HG02981 (cell line): ENCODE measurements around the gene CDH22.

Experiments
- ATAC-seq: cut with Tn5 transposase; IDR thresholded peaks from one replicate; pipeline ENCODE4 v1.9.1; 2021; ENCODE audit warnings: mild to moderate bottlenecking, moderate library complexity; ENCODE audit not compliant: unreplicated experiment

The CDH22 gene

DNA sequence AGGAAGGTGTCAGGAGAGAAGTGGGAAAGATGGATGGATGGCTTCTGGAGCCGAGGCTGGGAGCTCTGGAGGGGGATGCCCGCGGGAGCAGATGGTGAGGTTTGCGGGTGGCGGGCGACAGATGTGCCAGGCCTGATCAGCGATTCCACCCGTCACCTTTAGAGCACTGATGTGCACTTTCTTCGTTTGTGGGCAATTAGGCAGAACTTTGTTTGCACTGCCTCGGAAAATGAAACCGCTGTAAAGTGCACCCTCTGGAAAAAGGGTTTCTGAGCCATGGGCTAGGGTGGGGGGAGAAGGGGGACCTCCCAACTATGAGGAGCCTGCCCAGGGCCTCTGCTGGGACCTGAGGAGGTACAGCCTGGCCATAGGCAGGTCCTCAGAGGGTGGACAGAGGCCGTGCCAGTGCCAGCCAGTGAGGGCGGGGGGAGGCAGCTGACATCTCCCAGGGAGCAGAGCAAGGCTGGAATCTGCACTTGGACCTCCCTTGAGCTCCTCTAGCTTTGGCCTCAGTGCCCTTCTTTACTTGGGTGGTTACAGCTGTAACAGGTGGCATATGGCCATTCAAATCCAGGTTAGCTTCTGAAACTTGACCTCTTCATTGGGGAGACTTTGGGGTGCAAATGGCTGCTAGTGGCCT is 131.4 kb downstream of the CDH22 start:
- no peak for ATAC-seq

DNA sequence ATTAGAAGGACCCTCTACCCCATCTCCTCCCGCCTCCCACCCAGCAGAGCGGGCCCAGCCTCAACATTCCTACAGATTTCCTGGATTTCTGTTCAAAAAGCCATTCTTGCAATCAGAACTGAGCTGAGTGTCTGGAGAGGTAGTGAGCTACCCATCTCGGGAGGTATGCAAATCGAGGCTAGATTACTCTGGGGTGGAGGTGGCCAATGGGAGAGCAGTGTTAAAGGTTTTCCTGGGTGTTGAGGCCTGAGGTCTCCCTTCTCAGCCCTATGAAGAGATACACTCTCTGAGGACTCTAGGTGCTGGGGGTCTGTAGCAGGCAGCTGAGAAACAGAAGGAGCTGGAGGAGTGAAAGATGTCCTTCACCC is 133.2 kb downstream of the CDH22 start:
- no peak for ATAC-seq

DNA sequence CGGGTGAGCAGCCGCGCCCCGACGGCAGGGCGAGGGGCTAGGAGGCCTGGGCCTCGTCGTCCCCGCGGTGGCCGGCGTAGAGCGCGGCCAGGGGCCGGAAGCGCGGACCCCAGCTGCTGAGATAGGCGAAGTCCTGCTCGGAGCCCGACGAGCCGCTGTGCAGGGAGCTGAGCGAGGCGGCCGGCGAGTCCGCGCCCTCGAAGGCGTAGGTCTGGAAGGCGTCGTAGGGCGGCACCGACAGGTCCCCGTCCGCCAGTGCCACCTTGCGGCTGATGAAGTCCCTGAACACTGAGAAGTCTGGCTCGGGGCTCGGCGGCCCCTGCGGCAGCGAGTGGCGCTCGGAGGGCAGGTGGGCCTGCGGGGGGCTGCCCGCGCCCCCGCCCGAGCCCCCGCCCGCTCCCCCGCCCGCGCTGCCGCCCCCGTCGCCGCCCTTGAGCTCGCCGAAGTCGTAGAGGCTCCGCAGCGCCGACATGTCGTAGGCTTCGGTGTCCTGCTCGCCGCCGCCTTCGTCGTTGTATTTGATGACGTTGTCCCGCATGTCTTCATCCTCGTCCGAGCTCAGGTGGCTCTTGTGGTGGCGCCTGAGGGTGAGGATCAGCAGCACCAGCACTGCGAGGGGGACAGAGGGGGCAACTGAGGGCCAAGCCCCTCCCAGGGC is 133.7 kb downstream of the CDH22 start:
- no peak for ATAC-seq

DNA sequence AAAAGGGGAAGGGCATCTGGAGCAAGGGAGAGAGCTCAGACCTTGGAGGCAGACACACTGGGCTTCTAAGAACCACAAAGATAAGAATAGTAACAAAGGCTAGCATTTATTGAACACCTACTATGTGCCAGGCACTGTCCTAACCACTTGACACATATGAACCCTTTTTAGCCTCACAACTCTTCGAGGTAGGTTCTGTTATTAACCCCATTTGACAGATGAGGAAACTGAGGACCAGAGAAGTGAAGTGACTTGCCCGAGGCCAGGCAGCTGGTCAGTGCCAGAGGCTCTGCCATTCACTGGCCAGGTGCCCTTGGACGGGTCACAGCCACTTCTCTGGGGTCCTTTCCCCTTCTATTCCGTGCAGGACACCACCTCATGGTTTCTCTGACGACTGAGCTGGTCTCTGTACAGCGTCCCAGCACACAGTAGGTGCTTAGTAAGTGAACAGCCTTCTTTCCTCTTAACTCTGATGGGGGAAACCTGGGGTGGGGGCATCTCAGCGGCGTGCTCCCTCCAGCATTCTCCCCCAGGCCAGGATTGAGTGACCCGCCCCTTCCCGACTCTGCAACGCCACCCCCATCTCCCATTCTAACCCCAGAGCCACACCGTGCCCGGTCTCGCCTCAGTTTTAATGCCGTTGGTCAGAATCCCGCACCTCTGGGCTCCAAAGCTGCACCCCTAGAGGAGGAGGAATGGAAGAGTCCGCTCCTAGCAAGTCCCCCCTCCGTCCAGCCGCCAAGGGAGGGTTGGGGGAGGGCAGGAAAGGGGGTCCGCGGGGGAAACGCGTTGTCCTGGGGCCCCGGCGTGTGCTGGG is 134.4 kb downstream of the CDH22 start:
- ATAC-seq = no peak

DNA sequence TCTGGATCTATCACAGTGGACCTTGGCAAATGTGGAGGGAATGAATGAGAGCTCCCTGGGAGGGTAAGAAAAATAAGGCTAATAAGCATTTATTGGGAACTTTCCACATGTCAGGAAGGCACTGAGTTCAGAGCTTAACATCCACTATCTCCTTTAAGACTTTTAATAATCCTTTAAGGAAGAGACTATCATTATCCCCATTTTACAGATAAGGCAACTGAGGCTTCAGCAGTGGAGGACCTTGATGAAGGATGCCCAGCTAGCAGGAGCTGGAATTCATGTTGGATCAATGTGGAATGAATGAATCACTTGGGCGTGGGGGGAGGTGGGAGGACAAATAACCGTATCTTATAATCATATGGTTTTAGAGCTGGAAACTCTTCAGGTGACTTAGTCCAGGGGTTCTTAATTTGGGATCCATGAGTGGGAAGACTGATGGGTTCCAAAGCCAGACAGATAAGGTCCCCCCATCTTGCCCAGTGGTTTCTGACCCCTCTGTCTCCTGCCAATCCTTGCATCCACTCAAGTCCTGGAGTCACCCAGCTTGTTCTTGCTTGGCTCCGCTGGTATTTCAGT is 135.2 kb downstream of the CDH22 start:
- no peak for ATAC-seq

DNA sequence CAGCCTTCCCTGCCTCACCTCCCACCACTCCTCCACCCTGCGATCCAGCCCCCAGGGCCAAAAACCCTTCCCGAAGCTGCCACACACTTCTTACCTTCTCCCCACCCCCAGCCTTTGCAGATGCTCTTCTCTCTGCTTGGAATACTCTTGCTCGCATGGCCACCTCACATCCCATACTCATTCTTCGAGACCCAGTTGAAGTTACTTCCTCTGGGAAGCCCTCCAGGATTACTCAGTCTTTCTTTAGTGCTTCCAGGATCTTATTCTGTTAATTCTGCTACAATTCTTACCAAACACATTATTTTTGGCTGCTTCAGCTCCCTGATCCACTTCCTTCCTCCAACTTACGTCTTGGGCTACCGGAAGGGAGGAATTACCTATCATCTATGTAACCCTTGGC is 135.8 kb downstream of the CDH22 start:
- no peak for ATAC-seq

DNA sequence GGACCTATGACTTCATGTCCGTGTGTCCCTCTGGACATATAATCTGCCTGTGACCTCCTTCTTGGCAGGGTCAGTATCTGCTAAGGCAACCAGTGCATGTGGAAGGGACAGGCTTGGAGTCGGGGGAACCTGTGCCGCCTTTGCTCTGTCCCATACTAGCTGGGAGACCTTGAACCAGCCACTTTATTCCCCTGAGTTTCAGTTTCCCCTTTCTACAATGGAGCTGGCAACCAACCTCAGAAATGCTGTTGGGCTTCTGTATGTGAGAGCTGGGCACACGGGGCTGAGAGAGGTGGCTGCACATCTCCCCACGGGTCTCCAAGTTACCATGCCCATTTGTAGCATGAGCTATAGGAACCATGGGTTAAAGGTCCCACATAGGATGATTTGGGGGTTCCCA is 136.4 kb downstream of the CDH22 start:
- no peak for ATAC-seq

DNA sequence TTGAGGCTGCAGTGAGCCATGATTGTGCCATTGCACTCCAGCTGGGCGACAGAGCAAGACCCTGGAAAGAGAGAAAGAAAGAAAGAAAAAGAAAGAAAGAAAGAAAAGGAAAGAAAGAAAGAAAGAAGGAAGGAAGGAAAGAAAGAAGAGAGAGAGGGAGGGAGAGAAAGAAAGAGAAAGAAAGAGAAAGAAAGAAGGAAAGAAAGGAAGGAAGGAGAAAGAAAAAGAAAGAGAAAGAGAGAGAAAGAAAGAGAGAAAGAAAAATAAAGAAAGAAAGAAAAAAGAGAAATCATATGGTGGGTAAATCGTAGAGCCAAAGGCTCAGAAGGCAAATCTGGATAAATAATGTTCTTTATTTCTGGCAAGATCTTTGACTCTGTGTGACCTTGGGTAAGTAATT is 136.8 kb downstream of the CDH22 start:
- ATAC-seq = no peak

DNA sequence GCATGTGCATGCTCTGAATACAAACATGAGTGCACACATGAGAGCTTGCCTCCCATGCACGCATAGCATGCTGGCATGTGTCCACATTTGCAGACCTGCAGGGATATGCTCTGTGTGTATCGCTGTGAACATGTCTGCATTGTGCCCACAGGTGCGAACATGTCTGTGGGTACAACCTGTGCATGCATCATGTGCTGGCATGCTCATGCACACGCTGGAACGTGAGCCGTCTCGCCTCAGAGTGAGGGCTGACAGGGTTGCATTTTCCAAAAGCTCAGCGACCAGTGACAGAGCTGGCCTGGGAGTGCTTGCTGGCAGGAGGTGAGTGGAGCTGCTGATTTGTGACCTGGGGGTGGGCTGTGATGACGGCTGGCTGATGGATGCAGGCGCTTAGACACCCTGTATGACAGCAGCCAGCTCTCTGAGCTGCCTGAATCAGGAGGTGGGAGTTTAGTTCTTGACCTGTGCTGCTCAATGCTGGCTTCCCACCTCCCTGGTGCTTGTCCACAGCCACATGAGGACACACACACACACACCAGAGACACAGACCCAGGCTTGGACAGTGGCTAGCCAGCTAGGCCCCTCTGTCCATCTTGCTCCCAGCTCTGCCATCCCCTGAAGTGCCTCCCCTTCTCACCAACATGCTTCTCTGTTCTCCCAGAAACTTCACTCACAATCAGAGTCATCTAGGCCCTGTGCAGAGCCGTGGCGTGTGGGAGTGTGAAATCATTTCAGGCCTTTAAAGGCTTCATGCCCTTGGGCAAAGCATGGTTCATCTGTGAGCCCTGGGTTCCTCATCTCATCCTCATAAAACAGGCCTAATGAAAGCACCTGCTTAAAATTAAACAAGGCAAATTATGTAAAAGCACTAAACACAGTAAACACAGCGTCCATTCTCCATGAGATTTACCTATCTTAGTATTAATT is 138.8 kb downstream of the CDH22 start:
- no peak for ATAC-seq

DNA sequence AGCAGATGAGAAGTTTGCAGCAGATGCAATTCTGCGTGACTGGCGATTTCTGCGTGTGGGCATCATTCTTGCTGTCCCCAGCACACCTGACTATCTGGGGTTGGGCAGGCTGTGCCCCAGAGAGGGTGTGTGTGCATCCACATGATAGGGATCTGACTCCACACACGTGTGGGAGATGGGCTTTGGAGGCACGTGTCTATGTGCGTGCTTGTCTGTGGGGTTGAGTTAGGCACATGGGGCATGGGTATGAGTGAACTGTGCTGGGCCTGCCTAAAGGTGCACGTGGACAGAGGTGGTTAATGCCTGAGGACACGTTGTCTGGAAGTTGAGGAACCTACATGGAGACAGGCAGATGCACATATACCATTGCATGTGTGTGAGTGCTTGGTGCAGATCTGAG is 139.9 kb downstream of the CDH22 start:
- no peak for ATAC-seq

DNA sequence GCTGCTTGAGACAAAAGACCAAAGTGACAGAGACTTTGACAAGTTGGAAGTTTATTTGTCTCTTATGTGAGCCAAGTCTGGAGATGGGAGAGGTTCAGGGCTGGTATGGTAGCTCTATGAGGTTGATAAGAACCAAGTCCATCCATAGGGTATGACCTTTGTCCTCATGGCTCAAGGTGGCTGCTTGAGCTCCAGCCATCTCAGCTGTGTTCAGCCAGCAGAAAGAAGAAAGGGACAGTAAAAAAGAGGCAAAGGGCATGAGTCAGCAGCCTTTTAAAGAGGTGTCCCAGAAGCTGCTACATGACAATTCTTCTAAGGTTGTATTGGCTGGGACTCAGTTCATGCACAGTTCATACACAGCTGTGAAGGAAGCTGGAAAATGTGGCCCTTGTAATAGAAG is 141.2 kb downstream of the CDH22 start:
- ATAC-seq = no peak

DNA sequence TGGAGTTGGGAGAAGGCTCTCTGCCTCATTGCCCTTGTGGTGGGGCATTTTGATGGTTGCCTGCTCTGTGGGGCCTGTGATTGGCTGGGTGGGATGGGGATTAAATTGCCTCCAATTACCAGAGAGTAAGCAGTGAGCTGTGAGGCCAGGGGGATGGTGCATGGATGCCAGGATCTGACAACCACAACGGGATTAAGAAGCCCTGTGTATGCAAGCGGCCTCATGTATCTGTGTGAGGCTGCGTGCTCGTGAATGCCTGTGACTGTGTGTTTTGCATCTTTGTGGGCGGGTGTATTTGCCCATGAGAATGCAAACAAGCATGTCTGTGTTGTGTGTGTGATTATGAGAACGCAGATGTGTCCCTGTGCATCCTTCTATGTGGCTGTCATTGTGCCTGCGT is 144.0 kb downstream of the CDH22 start:
- no peak for ATAC-seq

DNA sequence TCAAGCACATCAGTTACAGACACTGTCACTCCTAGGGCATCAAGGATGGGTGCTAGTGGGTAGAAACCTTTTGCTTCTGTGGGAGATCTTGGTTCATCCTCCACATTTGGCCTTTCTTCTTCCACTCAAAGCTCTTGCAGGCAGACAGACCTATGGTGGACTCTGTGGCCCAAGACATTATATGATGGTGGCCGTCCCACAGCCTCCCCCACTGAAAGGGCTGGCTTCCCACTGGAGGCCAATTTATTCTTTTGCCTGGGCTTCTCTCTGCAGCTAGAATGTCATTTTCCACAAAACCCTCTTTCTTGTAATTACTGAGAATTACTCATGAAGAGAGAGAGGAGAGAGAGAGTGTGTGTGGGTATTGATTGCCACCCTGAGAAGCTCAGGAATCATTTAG is 146.4 kb downstream of the CDH22 start:
- no peak for ATAC-seq

DNA sequence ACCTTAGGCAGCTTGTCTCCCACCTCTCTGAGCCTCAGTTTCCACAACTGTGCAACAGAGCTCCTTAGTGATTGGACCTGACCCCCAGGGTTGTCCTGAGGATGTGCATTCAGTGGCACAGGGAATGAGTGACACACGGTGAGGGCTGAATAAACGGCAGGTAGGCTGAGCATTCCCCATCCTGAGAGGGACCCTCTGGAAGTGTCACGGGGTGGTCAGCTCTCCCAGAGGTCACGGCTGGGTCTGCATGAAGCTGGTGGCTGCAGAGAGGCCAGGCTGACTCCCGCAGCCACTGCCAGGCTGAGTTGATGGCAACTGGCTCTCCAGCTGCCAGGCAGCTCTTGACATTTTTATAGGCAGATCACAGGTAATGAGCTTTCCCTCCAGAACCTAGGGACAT is 147.6 kb downstream of the CDH22 start:
- no peak for ATAC-seq

DNA sequence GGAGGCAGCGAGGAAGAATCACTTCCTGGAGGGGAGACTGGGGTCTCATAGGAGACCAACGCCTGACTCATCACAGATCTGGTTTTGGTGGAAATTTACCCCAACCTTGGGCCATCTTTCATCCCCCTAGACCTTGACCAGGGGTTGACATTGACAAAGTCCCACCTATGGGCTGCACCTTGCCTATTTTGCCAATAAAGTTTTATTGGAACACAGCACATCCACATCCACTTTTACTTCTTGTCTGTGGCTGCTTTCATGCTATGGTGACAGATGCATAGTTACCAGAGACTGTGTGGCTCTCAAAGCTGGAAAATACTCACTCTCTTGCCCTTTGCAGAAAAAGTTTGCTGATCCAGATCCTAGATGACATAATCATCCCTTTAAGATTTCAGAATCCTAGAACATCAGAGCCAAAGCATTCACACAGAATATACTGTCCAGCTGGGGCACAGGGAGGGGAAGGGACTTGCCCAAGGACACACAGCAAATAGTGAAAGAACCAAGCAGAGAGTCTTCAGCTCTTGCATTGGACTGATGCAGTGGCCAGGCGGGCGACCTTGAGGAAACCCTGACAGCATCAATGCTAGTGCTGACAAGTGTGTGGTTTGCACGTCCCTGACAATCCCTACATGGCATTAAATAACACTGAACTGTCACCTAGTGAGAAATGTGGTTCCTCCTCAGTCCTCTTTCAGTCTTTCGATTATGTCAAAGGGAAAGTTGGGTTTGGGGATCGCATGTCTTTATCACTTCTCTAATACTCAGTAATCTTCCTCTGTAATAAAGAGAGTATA is 149.0 kb downstream of the CDH22 start:
- ATAC-seq = no peak

DNA sequence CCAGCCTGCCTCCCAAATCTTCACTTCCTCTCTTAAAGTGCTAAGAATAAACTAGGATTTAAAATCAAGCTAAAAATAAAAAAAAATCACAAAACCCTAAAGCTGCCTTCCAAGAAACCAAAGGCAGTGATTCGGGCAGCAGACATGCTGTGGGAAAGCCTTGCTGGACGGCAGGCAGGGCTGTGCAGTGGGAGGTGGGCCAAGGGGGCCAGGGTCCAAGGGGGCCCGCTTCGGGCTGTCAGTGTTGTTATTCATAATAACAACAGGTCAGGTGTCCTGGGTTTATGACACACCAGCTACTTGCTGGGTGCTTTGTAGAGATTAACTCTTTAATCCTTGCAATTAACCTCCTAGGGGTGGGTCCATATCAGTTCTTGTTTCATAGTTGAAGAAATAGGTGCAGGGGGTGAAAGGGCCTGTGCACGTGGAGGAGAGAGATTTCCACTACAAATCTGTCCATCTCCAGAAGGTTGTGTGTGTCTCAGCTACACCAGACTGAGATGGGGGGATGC is 149.8 kb downstream of the CDH22 start:
- ATAC-seq = no peak

DNA sequence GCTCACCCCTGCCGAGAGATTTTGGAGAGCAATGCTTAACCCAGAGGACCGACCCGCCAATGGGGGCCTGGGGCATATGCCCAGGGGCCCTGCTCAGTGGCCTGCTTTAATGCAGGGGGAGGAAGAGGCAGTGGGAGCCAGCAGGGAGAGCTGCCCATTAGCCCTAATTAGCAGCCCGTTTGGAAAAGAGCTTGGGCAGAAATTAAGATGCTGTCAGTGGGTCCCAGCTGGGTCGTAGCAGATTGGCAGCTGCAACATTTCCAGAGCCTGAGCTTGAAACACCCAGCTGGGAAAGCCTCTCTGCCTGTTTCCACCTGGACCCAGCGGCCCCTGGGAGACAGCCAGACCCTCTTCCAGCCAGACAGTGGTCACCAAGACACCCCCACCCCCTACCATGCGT is 150.7 kb downstream of the CDH22 start:
- no peak for ATAC-seq

DNA sequence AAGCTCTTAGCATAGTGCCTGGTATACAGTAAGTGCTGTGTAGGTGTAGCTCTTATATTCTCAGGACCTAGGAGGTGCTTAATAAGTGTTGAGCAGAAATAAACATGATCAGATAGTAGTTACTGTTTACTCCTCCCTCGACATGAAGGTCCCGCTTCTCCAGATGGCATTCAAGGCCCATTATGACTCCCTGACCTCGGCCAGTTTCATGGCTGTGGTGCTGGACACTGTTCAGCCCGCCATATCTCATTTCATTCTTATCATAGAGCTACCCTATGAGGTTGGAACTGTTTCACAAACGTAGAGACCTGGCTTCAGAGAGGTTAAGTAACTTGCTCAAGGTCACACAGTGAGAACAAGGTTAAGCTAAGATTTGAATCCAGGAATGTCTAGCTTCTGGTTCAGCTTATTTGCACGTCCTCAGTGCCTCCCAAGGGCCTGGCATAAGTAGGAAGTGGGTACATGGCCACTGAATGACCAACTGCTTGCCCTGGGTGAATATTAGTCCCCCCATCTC is 151.2 kb downstream of the CDH22 start:
- no peak for ATAC-seq

DNA sequence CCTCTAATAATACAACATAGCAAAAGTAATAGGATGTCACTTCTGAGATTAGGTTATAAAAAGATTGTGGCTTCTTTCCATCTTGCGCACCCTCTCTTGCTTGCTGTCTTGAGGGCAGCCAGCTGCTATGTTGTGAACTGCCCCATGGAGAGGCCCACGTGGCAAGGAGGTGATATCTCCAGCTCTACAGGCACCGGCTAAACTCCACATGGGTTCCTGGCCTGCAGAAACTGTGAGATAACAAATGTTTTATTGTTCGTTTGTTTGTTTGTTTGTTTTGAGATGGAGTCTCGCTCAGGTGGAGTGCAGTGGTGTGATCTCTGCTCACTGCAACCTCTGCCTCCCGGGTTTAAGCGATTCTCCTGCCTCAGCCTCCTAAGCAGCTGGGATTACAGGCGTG is 152.2 kb downstream of the CDH22 start:
- ATAC-seq = no peak

DNA sequence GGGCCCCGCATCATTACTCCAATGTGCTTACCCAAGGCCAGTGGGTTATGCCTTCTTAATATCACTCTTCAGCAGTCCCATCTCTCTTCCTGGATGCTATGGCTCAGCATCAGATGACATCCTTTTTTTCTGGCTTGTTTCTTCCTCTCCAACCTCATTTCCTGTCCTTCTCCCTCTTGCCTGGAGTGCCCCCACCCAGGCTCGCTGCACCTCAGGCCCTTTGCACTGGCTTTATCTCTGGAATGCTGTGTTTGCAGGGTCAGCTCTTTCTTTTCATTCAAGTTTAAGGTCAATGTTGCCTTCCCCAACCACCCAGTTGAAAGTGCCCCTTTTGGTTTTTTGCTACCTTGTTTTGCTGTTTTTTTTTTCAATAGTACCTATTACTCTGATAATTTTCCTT is 153.5 kb downstream of the CDH22 start:
- ATAC-seq = no peak
